K562 (cell line): Measurements from ENCODE around the gene HAP1. TPM values are rescaled to one million over a fixed set of nuclear protein-coding genes. Genes with fewer than 3 reads are reported as not detected.

Experiments used
- ATAC-seq: fragments of 200-7000 bp; cut with Tn5 transposase; 3 replicates; pipeline ENCODE4 v1.9.1; 2020; ENCODE audit warnings: moderate library complexity
- BruUV-seq: library from RNA; stranded (reverse); fragments of 400-500 nt; replicated peaks from 2 replicates; lab custom pipeline; 2021; lab: Mats Ljungman, UMichigan
- CTCF ChIA-PET: fragments of 300-600 bp; formaldehyde crosslinking; extraction: SDS; loops from one replicate; lab custom pipeline; 2021; ENCODE audit warnings: low intra/inter-chr PET ratio; lab: Yijun Ruan, JAX
- POLR2A ChIA-PET: fragments of 300-600, 350-650 bp; sonication (Branson Sonifier 250); formaldehyde crosslinking; extraction: SDS; loops from one replicate; lab custom pipeline; 2021; ENCODE audit warnings: antibody characterized with exemption, inconsistent platforms; lab: Yijun Ruan, JAX
- DNase-seq, 4 experiments: peaks; one replicate each; pipeline versions ENCODE4 v3.0.0 to v3.0.0-alpha.2; 2011 to 2018; ENCODE audit warnings: low spot score in 3 of 4, mixed read lengths in 3 of 4; ENCODE audit errors: extremely low read depth in 1 of 4
- FAIRE-seq: peaks from 2 replicates; lab custom pipeline; 2011; peaks lifted over from hg19 to GRCh38; lab: Jason Lieb, UNC
- H2AFZ ChIP-seq: 2 replicates; pipeline ENCODE4 v1.6.0; 2011; ENCODE audit warnings: low read depth, low read length, control low read depth, inconsistent platforms
- H3K27ac ChIP-seq: fragments of 200-600 bp; 3 replicates; pipeline ENCODE4 v1.8.0; 2011; ENCODE audit warnings: low read depth, mild to moderate bottlenecking, control low read depth, inconsistent platforms, low read length, moderate library complexity, mixed read lengths; ENCODE audit errors: extremely low read depth
- H3K27me3 ChIP-seq, 2 experiments: fragments of 300-600 bp in 1 of 2; 2 replicates in 1 of 2; 3 replicates in 1 of 2; pipeline versions ENCODE4 v1.6.0 to v1.8.0; 2011; ENCODE audit warnings: inconsistent platforms in 2 of 2, low read length in 2 of 2, mild to moderate bottlenecking in 1 of 2, mixed read lengths in 1 of 2, moderate library complexity in 1 of 2; ENCODE audit not compliant: control insufficient read depth in 2 of 2, insufficient read depth in 2 of 2
- H3K36me3 ChIP-seq: fragments of 300-600 bp; 3 replicates; pipeline ENCODE4 v1.8.0; 2011; ENCODE audit warnings: mild to moderate bottlenecking, low read length, inconsistent platforms; ENCODE audit not compliant: control insufficient read depth, insufficient read depth
- H3K4me1 ChIP-seq, 2 experiments: fragments of 200-600 bp in 1 of 2; replicated peaks in 1 of 2; 2 replicates in 1 of 2; 3 replicates in 1 of 2; pipeline versions ENCODE4 v1.5.1 to v1.8.0; 2011; ENCODE audit warnings: inconsistent platforms in 2 of 2, low read length in 2 of 2, mild to moderate bottlenecking in 1 of 2, mixed read lengths in 1 of 2, moderate library complexity in 1 of 2; ENCODE audit not compliant: control insufficient read depth in 2 of 2, insufficient read depth in 2 of 2
- H3K4me2 ChIP-seq: 2 replicates; pipeline ENCODE4 v1.6.1; 2011; ENCODE audit warnings: low read length, control low read depth, inconsistent platforms, mixed read lengths; ENCODE audit not compliant: insufficient read depth
- H3K4me3 ChIP-seq: fragments of 200-600 bp; sonication (generic), shearing (Covaris generic); 2 replicates; pipeline ENCODE4 v1.5.1; 2016; ENCODE audit warnings: control low read depth, inconsistent platforms
- H3K79me2 ChIP-seq: fragments of 200-600 bp; 3 replicates; pipeline ENCODE4 v1.8.0; 2011; ENCODE audit warnings: low read length, inconsistent platforms; ENCODE audit not compliant: control insufficient read depth, insufficient read depth
- H3K9ac ChIP-seq, 2 experiments: 2 replicates each; pipeline versions ENCODE4 v1.6.0 to v1.6.1; 2011; ENCODE audit warnings: low read depth in 2 of 2, low read length in 2 of 2, control low read depth in 1 of 2, inconsistent platforms in 1 of 2, mild to moderate bottlenecking in 1 of 2, mixed read lengths in 1 of 2; ENCODE audit not compliant: insufficient read depth in 1 of 2
- H3K9me1 ChIP-seq: one replicate; pipeline ENCODE4 v1.6.0; 2011; ENCODE audit warnings: inconsistent platforms, mild to moderate bottlenecking, low read length, moderate library complexity; ENCODE audit not compliant: control insufficient read depth, insufficient read depth
- H3K9me3 ChIP-seq: replicated peaks from 2 replicates; pipeline ENCODE4 v1.5.1; 2011; ENCODE audit warnings: low read depth, low read length, inconsistent platforms; ENCODE audit not compliant: control insufficient read depth, insufficient read depth
- H4K20me1 ChIP-seq: replicated peaks from 2 replicates; pipeline ENCODE4 v1.6.1; 2011; ENCODE audit warnings: low read length, inconsistent platforms, mixed read lengths; ENCODE audit not compliant: control insufficient read depth, insufficient read depth
- GTF2A2 ChIP-seq: IDR thresholded peaks from 2 replicates; pipeline ENCODE4 v1.6.1; 2016; ENCODE audit warnings: mild to moderate bottlenecking, missing genetic modification characterization, missing compliant biosample characterization
- NCOR1 ChIP-seq: fragments of 450-650 bp; IDR thresholded peaks from 2 replicates; pipeline ENCODE4 v1.6.1; 2016; ENCODE audit warnings: mild to moderate bottlenecking, moderate library complexity
- POLR2G ChIP-seq: fragments of 200-400 bp; formaldehyde crosslinking; IDR thresholded peaks from 2 replicates; pipeline ENCODE4 v1.6.1; 2017; ENCODE audit warnings: low read depth, mild to moderate bottlenecking, antibody characterized with exemption, low read length, moderate library complexity
- RBM22 ChIP-seq: fragments of 200-400 bp; formaldehyde crosslinking; IDR thresholded peaks from 2 replicates; pipeline ENCODE4 v1.6.1; 2018; ENCODE audit warnings: low read length, low read depth; ENCODE audit not compliant: poor library complexity, severe bottlenecking
- ZNF174 ChIP-seq: fragments of 250-450 bp; sonication (Bioruptor Pico); IDR thresholded peaks from 2 replicates; pipeline ENCODE4 v1.4.0; 2020; ENCODE audit warnings: mild to moderate bottlenecking
- WGBS: fragments of 100-300 bp; shearing (Covaris generic); methylation state at CpG from one replicate; pipeline ENCODE4 v1.1.6; 2016; ENCODE audit warnings: low coverage, mixed read lengths; ENCODE audit not compliant: insufficient coverage; ENCODE audit errors: missing lambda C conversion rate; 5-methylcytosine and 5-hydroxymethylcytosine counted together
- in situ Hi-C: fragments of 300-500 bp; cut with MboI; formaldehyde crosslinking; loops from 4 replicates; pipeline ENCODE4 v1.15.0; 2018; ENCODE audit warnings: inconsistent platforms, mixed read lengths
- intact Hi-C: fragments of 100-400 bp; cut with micrococcal nuclease; formaldehyde crosslinking; loops from 2 replicates; pipeline ENCODE4 v1.14.2; 2022
- polyA plus RNA-seq, 8 experiments: library from polyadenylated mRNA; depleted of rRNA in 4 of 8; stranded (reverse) in 5 of 8; unstranded in 3 of 8; fragments of >200 nt; fragmentation: Nextera tagmentation in 2 of 8; fragmentation: Illumina TruSeq in 1 of 8; extraction: Ambion mirVana in 2 of 8; extraction: Trizol in 1 of 8; gene quantifications; 2 replicates each; pipeline versions ENCODE4 v1.2.1 to v1.2.3, GENCODE V29; 2011 to 2014; ENCODE audit warnings: inconsistent platforms in 1 of 8, missing spikeins in 1 of 8
- total RNA-seq, 7 experiments: library from RNA; depleted of rRNA in 6 of 7; stranded (reverse); fragments of >200 nt in 6 of 7; fragmentation: Illumina TruSeq in 2 of 7; extraction: Trizol in 2 of 7; gene quantifications; 2 replicates each; pipeline versions ENCODE4 v1.2.1 to v1.2.3, GENCODE V29; 2011 to 2021; ENCODE audit warnings: low replicate concordance in 1 of 7
- TF ChIP-seq, protein P1 (sequence below): fragments of 250-450 bp; sonication (Bioruptor Pico); IDR thresholded peaks from 2 replicates; pipeline ENCODE4 v1.8.0; 2021; ENCODE audit warnings: mild to moderate bottlenecking, moderate library complexity

HAP1 gene
- total and polyA plus RNA-seq, 9 of the 15 experiments (the other 6 are each of a cell fraction or from before 2014, with no cell fraction given), result under 0.01 to 0.09 (median 0.04) TPM; not detected in 6

DNA sequence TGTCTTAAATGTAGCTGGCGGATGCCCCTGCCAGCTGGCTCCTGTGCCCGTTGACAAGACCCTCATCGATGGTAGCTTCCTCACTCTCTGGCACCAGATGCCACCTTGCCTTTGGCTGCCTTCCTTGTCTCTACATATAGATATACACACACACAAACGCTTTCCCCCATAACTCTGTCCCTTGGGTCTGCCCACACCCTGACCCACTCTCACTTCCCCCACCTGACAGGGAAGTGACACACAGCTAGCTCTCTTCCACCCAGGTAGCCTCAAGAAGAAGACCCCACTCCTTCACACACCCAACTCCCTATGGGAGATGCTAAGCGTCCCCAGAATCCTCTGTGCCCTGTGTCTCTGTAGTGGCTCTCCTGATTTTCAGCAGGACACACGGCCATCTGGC is 26.4 kb upstream of the HAP1 start (continued):
- no peak for TF ChIP-seq RBM22
- TF ChIP-seq, all 486 proteins: peak for 0

GRCh38 chr17:41758601-41759000 is 24.2 kb upstream of the HAP1 start:
- BruUV-seq, result no TSS peak
- CTCF ChIA-PET, result no interaction called here
- peaks cover 6% of the 10 kb centered on the region for H3K9me1 ChIP-seq
- ATAC-seq, result no peak
- POLR2A ChIA-PET, result interaction anchor here (0.6 to 1.4 kb wide), 2 partner anchors 10 to 413 kb away, joined by 3 to 4 read pairs; no protein-coding TSS in a partner anchor
- no peaks in the 10 kb centered on the region for H3K79me2 ChIP-seq
- H3K36me3 ChIP-seq, result peaks cover 89% of the 10 kb centered on the region; the same call in 2 of the 3 replicates
- no peak for FAIRE-seq
- H3K9me3 ChIP-seq, result no peaks in the 10 kb centered on the region
- 83% methylated on average over 7 of the region's 9 CpGs for WGBS
- TF ChIP-seq, protein P1, sequence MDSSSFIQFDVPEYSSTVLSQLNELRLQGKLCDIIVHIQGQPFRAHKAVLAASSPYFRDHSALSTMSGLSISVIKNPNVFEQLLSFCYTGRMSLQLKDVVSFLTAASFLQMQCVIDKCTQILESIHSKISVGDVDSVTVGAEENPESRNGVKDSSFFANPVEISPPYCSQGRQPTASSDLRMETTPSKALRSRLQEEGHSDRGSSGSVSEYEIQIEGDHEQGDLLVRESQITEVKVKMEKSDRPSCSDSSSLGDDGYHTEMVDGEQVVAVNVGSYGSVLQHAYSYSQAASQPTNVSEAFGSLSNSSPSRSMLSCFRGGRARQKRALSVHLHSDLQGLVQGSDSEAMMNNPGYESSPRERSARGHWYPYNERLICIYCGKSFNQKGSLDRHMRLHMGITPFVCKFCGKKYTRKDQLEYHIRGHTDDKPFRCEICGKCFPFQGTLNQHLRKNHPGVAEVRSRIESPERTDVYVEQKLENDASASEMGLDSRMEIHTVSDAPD, result no peak
- TF ChIP-seq GTF2A2 (tag) (no peak), NCOR1 (no peak), ZNF174 (CRISPR knock-in tag) (no peak), POLR2G (peak; percentile 43; the same call in 1 of the 2 replicates)
- H2AFZ ChIP-seq, result no peak overlapping the region
- no peak overlapping the region for H3K4me3 ChIP-seq
- H3K4me2 ChIP-seq, result no peak overlapping the region
- H3K4me1 ChIP-seq, result peaks cover 0 to 8% of the 10 kb centered on the region in 2 experiments; a peak in 3 of 5 replicates
- H3K27me3 ChIP-seq, result no peaks in the 10 kb centered on the region
- in situ Hi-C loops (no loop called here), intact Hi-C loops (no loop called here)
- H3K27ac ChIP-seq, result no peak overlapping the region
- H4K20me1 ChIP-seq, result no peaks in the 10 kb centered on the region
- 0 out of 4 replicates have a peak overlapping the region, but pooled peaks of 1 of the 2 experiments have one; percentile 17 for H3K9ac ChIP-seq
- no peak for DNase-seq
